ENCODE results near the gene KCNK3. TPM values are rescaled to one million over a fixed set of nuclear protein-coding genes. Genes with fewer than 3 reads are reported as not detected.

The KCNK3 gene
- total RNA-seq, 1 donor from 2014 or later = 26.8 TPM

DNA sequence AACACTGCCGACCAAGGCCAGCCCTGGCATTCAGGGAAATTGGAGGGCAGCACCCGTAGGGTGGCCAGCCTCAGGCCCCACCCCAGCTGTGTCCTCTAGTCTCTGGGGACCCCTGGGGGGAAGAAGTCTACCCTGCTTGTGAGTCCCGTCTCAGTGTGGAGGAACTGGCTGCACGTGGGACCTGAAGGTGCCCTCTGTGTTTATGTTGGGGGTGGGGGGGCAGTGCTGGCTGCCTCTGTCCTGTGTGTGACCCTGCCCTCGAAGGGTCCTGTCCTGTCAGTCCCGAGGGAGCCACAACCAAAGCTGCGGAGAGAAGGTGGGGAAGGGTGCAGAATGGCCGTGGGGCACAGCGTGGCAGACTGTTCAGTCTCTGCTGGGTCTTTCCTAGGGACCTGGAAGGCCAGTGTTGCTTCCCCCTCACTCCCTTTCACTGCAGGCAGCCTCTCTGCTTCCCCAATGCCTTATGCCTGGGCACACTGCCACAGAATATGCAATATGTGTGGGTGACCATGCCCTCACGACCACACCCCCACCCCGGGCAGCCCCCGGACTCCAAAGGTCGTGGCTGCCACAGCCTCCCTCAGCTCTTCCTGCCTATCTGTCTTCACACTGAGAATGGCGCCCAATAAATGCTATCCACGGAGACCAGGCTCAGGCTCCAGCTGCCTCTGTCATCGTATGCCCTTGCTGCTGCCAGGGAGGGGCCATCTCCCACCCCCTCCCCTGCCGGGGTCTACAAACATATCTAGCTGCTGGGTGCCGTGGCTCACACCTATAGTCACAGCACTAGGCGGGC, 38.2 kb downstream of the KCNK3 start:
- H3K27me3 ChIP-seq (ENCODE audit: low read depth) = peaks cover 16% of the 10 kb centered on the region
- no peaks in the 10 kb centered on the region for H3K9me3 ChIP-seq
- ATAC-seq = no peak
- intact Hi-C loops (cut with DNase I) = no loop called here
- no peak for TF ChIP-seq CTCF (IDR thresholded peaks at IDR 0.05)
- H3K27ac ChIP-seq = no peak overlapping the region
- no peaks in the 10 kb centered on the region for H3K4me1 ChIP-seq
- no peaks in the 10 kb centered on the region for H3K36me3 ChIP-seq
- H3K4me3 ChIP-seq = no peak overlapping the region
- no peak for DNase-seq

GRCh38 chr2:26731714-26732113, 39.2 kb downstream of the KCNK3 start:
- DNase-seq = no peak
- no peak overlapping the region for H3K27ac ChIP-seq
- no peak for ATAC-seq
- H3K36me3 ChIP-seq = no peaks in the 10 kb centered on the region
- H3K27me3 ChIP-seq (ENCODE audit: low read depth) = peaks cover 16% of the 10 kb centered on the region
- no peak for TF ChIP-seq CTCF (IDR thresholded peaks at IDR 0.05)
- intact Hi-C loops (cut with DNase I) = no loop called here
- H3K4me1 ChIP-seq = no peaks in the 10 kb centered on the region
- no peak overlapping the region for H3K4me3 ChIP-seq
- H3K9me3 ChIP-seq = no peaks in the 10 kb centered on the region

- peaks cover 12% of the 10 kb centered on the region for H3K27me3 ChIP-seq (ENCODE audit: low read depth)
- H3K36me3 ChIP-seq = no peaks in the 10 kb centered on the region
- DNase-seq (no peak), ATAC-seq (no peak)
- H3K27ac ChIP-seq = no peak overlapping the region
- no peak for TF ChIP-seq CTCF (IDR thresholded peaks at IDR 0.05)
- H3K9me3 ChIP-seq = no peaks in the 10 kb centered on the region
- no peaks in the 10 kb centered on the region for H3K4me1 ChIP-seq
- H3K4me3 ChIP-seq = no peak overlapping the region
- intact Hi-C loops (cut with DNase I) = no loop called here
Observed at GRCh38 chr2:26732446-26732845, 39.9 kb downstream of the KCNK3 start.

DNA sequence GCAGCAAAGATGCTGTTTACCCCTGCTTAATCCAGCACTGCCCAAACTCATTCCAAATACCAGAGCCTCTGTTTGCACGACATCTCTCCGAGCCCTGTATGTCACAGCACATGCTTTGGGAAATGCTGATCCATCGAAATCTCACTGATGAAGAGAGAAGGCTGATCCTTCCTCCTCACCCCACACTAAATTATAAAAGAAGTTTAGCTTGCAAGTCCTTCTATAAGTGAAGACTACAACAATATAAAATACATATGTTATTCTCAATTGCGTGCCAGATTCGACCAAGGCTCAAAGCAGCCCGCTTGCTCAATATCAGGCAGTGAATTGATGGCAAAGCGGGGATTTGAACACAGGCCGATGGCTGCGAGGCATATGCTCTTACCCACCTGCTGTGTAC, 40.9 kb downstream of the KCNK3 start:
- no peak for ATAC-seq
- H3K36me3 ChIP-seq = no peaks in the 10 kb centered on the region
- H3K27me3 ChIP-seq (ENCODE audit: low read depth) = peaks cover 3% of the 10 kb centered on the region
- H3K4me1 ChIP-seq = no peaks in the 10 kb centered on the region
- no peak overlapping the region for H3K4me3 ChIP-seq
- no peak for TF ChIP-seq CTCF (IDR thresholded peaks at IDR 0.05)
- no peak overlapping the region for H3K27ac ChIP-seq
- no peaks in the 10 kb centered on the region for H3K9me3 ChIP-seq
- intact Hi-C loops (cut with DNase I) = no loop called here
- DNase-seq = no peak

DNA sequence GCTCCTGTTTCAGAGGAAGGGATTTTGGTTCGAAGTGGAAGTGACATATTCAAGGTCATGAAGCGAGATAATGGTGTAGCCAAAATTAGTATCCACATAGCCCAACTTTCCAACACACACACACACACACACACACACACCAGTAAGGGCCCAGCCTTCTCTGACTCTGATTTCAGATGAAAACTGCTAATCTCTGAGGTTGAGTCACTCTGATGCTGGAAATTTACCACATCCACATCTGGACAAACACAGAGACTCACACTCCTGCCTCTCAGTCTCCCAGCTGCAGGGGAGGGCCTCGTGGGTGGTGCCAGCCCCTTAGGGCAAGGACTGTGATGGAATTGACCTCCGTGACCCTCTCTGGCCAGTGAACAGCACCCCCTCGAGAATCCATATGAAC, 42.6 kb downstream of the KCNK3 start:
- Histone ChIP-seq H3K4me3 (no peak overlapping the region), H3K27ac (no peak overlapping the region), H3K9me3 (no peaks in the 10 kb centered on the region), H3K36me3 (no peaks in the 10 kb centered on the region), H3K4me1 (no peaks in the 10 kb centered on the region), H3K27me3 (ENCODE audit: low read depth) (no peaks in the 10 kb centered on the region)
- TF ChIP-seq CTCF (IDR thresholded peaks at IDR 0.05) = no peak
- no peak for DNase-seq
- intact Hi-C loops (cut with DNase I) = no loop called here
- no peak for ATAC-seq
